ENCODE results near the gene MEF2D. TPM values are rescaled to one million over a fixed set of nuclear protein-coding genes. Genes with fewer than 3 reads are reported as not detected.

MEF2D gene
- total RNA-seq, 1 donor from 2014 or later: 56.6 TPM

DNA sequence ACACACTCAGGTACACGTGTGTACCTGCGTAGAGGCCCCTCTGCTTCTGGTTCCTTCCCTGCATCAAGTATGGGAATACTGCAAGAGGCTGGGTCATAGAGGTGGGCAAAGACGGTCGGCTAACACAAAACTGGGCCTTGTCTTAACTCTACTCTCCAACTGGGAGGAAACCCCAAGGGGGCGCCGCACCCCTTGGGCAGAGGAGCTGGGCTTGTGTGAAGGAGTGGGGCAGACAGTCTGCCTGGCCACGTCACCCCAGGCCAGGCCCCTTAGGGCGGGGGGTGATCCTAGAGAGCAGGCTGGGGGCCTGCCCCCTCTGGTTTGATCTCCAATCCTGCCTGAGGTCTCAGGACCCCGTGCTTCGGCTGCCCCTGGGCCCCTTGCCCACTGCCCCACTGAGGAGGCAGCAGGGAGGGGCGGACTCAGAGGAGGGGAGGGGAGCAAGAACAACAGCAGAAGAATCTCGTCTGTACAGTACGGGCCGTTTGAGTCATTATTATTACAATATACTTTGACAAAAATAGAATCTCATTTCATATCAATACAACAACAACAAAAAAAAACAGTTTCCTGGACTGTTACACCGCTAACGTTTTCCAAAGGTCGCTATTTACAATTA, 34.7 kb downstream of the MEF2D start:
- Mint-ChIP-seq H3K27me3 (ENCODE audit: low read depth, unreplicated experiment) (no peaks in the 10 kb centered on the region), H3K27ac (ENCODE audit: unreplicated experiment) (peak overlapping the region; percentile 53), H3K4me1 (ENCODE audit: low read depth, unreplicated experiment) (peaks cover 34% of the 10 kb centered on the region), H3K36me3 (ENCODE audit: low read depth, unreplicated experiment) (peaks cover 22% of the 10 kb centered on the region), H3K9me3 (ENCODE audit: unreplicated experiment) (no peaks in the 10 kb centered on the region), H3K4me3 (ENCODE audit: unreplicated experiment) (peak overlapping the region; percentile 35)
- DNase-seq (ENCODE audit: low read depth): no peak
- Histone ChIP-seq H3K4me1 (ENCODE audit: insufficient read depth, low read length) (peaks cover 27% of the 10 kb centered on the region), H3K27me3 (ENCODE audit: insufficient read depth, low read length) (no peaks in the 10 kb centered on the region), H3K36me3 (ENCODE audit: insufficient read depth, low read length) (peaks cover 9% of the 10 kb centered on the region), H3K27ac (ENCODE audit: low read depth, low read length) (peak overlapping the region; percentile 52), H2AFZ (ENCODE audit: low read depth, low read length) (no peak overlapping the region), H3K4me3 (ENCODE audit: insufficient read depth, low read depth, low read length) (no peak overlapping the region), H3K79me2 (ENCODE audit: insufficient read depth, low read length) (no peaks in the 10 kb centered on the region), H3K9me3 (ENCODE audit: insufficient read depth, low read depth, low read length) (no peaks in the 10 kb centered on the region), H4K20me1 (ENCODE audit: insufficient read depth, low read length) (peaks cover 64% of the 10 kb centered on the region), H3K4me2 (ENCODE audit: low read length) (peak overlapping the region; percentile 70), H3K9ac (ENCODE audit: low read length) (peak overlapping the region; percentile 24)
- no peak for FAIRE-seq
- TF ChIP-seq, protein P1, sequence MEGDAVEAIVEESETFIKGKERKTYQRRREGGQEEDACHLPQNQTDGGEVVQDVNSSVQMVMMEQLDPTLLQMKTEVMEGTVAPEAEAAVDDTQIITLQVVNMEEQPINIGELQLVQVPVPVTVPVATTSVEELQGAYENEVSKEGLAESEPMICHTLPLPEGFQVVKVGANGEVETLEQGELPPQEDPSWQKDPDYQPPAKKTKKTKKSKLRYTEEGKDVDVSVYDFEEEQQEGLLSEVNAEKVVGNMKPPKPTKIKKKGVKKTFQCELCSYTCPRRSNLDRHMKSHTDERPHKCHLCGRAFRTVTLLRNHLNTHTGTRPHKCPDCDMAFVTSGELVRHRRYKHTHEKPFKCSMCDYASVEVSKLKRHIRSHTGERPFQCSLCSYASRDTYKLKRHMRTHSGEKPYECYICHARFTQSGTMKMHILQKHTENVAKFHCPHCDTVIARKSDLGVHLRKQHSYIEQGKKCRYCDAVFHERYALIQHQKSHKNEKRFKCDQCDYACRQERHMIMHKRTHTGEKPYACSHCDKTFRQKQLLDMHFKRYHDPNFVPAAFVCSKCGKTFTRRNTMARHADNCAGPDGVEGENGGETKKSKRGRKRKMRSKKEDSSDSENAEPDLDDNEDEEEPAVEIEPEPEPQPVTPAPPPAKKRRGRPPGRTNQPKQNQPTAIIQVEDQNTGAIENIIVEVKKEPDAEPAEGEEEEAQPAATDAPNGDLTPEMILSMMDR (IDR thresholded peaks at IDR 0.05; ENCODE audit: insufficient read depth, low read depth, low read length): no peak
- no peak for TF ChIP-seq EZH2 (IDR thresholded peaks at IDR 0.05; ENCODE audit: insufficient read depth, low read length)

DNA sequence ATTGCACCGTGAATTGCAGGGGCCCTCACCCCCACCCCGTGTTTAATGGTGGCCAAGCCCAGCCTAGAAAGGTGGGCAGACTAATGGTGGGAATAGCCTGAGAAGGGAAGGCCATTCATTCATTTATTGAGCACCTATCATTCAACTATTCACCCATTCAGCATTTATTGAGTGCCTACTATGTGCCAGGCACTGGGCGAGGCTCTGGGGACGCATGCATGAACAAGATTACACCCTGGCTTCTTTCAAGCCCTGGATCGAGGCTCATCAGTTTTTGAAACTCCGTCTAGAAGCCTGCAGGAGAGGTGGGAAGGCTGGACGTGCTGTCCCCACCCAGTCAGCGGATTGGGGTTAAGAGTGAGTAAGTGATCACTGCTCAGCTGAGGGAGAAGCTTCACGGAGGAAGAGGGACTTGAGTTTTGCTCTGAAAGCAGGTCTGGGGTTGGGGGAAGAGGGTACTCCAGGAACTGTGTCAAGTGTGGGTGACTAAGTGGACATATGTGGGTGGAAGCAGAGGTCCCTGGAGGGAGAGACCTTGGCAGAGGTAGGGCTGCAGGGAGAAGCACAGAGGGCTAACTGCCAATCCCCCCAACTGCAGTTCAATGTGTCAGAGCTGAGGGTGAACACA, 35.6 kb downstream of the MEF2D start:
- no peaks in the 10 kb centered on the region for H3K79me2 ChIP-seq (ENCODE audit: insufficient read depth, low read length)
- H3K4me1 Mint-ChIP-seq (ENCODE audit: low read depth, unreplicated experiment): peaks cover 37% of the 10 kb centered on the region
- H3K27me3 ChIP-seq (ENCODE audit: insufficient read depth, low read length): no peaks in the 10 kb centered on the region
- no peak for TF ChIP-seq EZH2 (IDR thresholded peaks at IDR 0.05; ENCODE audit: insufficient read depth, low read length)
- TF ChIP-seq, protein P1 (IDR thresholded peaks at IDR 0.05; ENCODE audit: insufficient read depth, low read depth, low read length): no peak
- no peaks in the 10 kb centered on the region for H3K27me3 Mint-ChIP-seq (ENCODE audit: low read depth, unreplicated experiment)
- peak overlapping the region; percentile 24 for H3K9ac ChIP-seq (ENCODE audit: low read length)
- DNase-seq (ENCODE audit: low read depth): peak; percentile 39
- H3K27ac ChIP-seq (ENCODE audit: low read depth, low read length): no peak overlapping the region
- no peaks in the 10 kb centered on the region for H3K9me3 Mint-ChIP-seq (ENCODE audit: unreplicated experiment)
- peak overlapping the region; percentile 70 for H3K4me2 ChIP-seq (ENCODE audit: low read length)
- H3K27ac Mint-ChIP-seq (ENCODE audit: unreplicated experiment): no peak overlapping the region
- peaks cover 24% of the 10 kb centered on the region for H3K36me3 Mint-ChIP-seq (ENCODE audit: low read depth, unreplicated experiment)
- H3K4me1 ChIP-seq (ENCODE audit: insufficient read depth, low read length): peaks cover 27% of the 10 kb centered on the region
- no peak overlapping the region for H3K4me3 Mint-ChIP-seq (ENCODE audit: unreplicated experiment)
- H3K36me3 ChIP-seq (ENCODE audit: insufficient read depth, low read length): peaks cover 8% of the 10 kb centered on the region
- H3K9me3 ChIP-seq (ENCODE audit: insufficient read depth, low read depth, low read length): no peaks in the 10 kb centered on the region
- no peak overlapping the region for H3K4me3 ChIP-seq (ENCODE audit: insufficient read depth, low read depth, low read length)
- peaks cover 57% of the 10 kb centered on the region for H4K20me1 ChIP-seq (ENCODE audit: insufficient read depth, low read length)
- no peak overlapping the region for H2AFZ ChIP-seq (ENCODE audit: low read depth, low read length)
- FAIRE-seq: no peak

DNA sequence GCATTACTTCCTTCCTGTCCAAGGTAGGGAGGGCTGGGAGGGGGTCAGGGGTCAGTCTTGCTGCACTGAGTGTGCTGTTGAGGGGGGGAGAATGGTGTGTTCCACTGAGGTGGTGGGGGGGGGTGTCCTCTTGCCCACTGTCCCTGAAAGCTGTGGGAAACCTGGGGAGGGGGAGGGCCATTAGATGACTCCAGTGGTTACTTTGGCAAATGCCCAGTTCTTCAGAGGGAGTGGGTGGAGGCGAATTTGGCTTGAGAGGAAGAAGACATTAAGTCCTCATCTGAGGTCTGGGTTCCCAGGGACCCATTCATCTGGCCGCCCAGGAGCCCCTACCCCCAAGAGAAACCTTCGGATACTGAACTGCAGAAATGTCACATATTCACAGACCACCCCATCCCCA, 36.2 kb downstream of the MEF2D start:
- Histone ChIP-seq H3K27ac (ENCODE audit: low read depth, low read length) (no peak overlapping the region), H4K20me1 (ENCODE audit: insufficient read depth, low read length) (peaks cover 52% of the 10 kb centered on the region), H3K36me3 (ENCODE audit: insufficient read depth, low read length) (peaks cover 3% of the 10 kb centered on the region), H3K9ac (ENCODE audit: low read length) (peak overlapping the region; percentile 24), H2AFZ (ENCODE audit: low read depth, low read length) (no peak overlapping the region), H3K79me2 (ENCODE audit: insufficient read depth, low read length) (no peaks in the 10 kb centered on the region), H3K4me1 (ENCODE audit: insufficient read depth, low read length) (peaks cover 27% of the 10 kb centered on the region), H3K9me3 (ENCODE audit: insufficient read depth, low read depth, low read length) (no peaks in the 10 kb centered on the region), H3K27me3 (ENCODE audit: insufficient read depth, low read length) (no peaks in the 10 kb centered on the region), H3K4me2 (ENCODE audit: low read length) (peak overlapping the region; percentile 70), H3K4me3 (ENCODE audit: insufficient read depth, low read depth, low read length) (no peak overlapping the region)
- no peaks in the 10 kb centered on the region for H3K9me3 Mint-ChIP-seq (ENCODE audit: unreplicated experiment)
- no peak overlapping the region for H3K27ac Mint-ChIP-seq (ENCODE audit: unreplicated experiment)
- H3K4me3 Mint-ChIP-seq (ENCODE audit: unreplicated experiment): peak overlapping the region; percentile 24
- FAIRE-seq: no peak
- H3K27me3 Mint-ChIP-seq (ENCODE audit: low read depth, unreplicated experiment): no peaks in the 10 kb centered on the region
- peaks cover 37% of the 10 kb centered on the region for H3K4me1 Mint-ChIP-seq (ENCODE audit: low read depth, unreplicated experiment)
- H3K36me3 Mint-ChIP-seq (ENCODE audit: low read depth, unreplicated experiment): peaks cover 24% of the 10 kb centered on the region
- TF ChIP-seq EZH2 (IDR thresholded peaks at IDR 0.05; ENCODE audit: insufficient read depth, low read length): no peak
- TF ChIP-seq, protein P1 (IDR thresholded peaks at IDR 0.05; ENCODE audit: insufficient read depth, low read depth, low read length): no peak
- peak; percentile 20 for DNase-seq (ENCODE audit: low read depth)
